WTC11 (cell line): ENCODE measurements around the gene VWA3B. TPM values are rescaled to one million over a fixed set of nuclear protein-coding genes. Genes with fewer than 3 reads are reported as not detected.

Source experiments
- ATAC-seq: fragments of 200-7000 bp; cut with Tn5 transposase; 2 replicates; pipeline ENCODE4 v1.10.0; 2021; ENCODE audit warnings: mild to moderate bottlenecking, moderate library complexity
- CTCF ChIA-PET: fragments of 300-600 bp; sonication (Branson Sonifier 250); formaldehyde crosslinking; loops from one replicate; lab custom pipeline; 2021; ENCODE audit warnings: antibody characterized with exemption; lab: Charles Lee
- POLR2A ChIA-PET: fragments of 350-600 bp; sonication (Branson Sonifier 250); formaldehyde crosslinking; loops from one replicate; lab custom pipeline; 2021; ENCODE audit warnings: antibody characterized with exemption; lab: Charles Lee
- DNase-seq: peaks from one replicate; pipeline ENCODE4 v3.0.0; 2021; ENCODE audit warnings: low spot score
- H3K27ac Mint-ChIP-seq: 2 replicates; pipeline ENCODE4 v1.8.0; 2021; ENCODE audit warnings: mixed read lengths
- H3K27me3 Mint-ChIP-seq: 2 replicates; pipeline ENCODE4 v1.8.0; 2021; ENCODE audit warnings: low read depth, mild to moderate bottlenecking, moderate library complexity, mixed read lengths
- H3K36me3 Mint-ChIP-seq: 2 replicates; pipeline ENCODE4 v1.8.0; 2021; ENCODE audit warnings: mixed read lengths
- H3K4me1 Mint-ChIP-seq: 2 replicates; pipeline ENCODE4 v1.8.0; 2022; ENCODE audit warnings: mixed read lengths
- H3K4me3 Mint-ChIP-seq: 2 replicates; pipeline ENCODE4 v1.8.0; 2021; ENCODE audit warnings: mild to moderate bottlenecking, moderate library complexity, mixed read lengths
- H3K9me3 Mint-ChIP-seq: 2 replicates; pipeline ENCODE4 v1.8.0; 2021; ENCODE audit warnings: mixed read lengths
- CREB1 ChIP-seq: sonication (generic); formaldehyde crosslinking; IDR thresholded peaks from 2 replicates; pipeline ENCODE4 v1.8.0; 2023; ENCODE audit warnings: mild to moderate bottlenecking, missing genetic modification reagents
- E2F1 ChIP-seq: sonication (generic); formaldehyde crosslinking; IDR thresholded peaks from 2 replicates; pipeline ENCODE4 v1.8.0; 2022; ENCODE audit warnings: mild to moderate bottlenecking, missing genetic modification reagents
- GTF2I ChIP-seq: fragments of 250-450 bp; sonication (Bioruptor Pico); conservative IDR thresholded peaks from 2 replicates; pipeline ENCODE4 v1.4.0; 2021; ENCODE audit warnings: mild to moderate bottlenecking
- HMGXB4 ChIP-seq: sonication (generic); formaldehyde crosslinking; IDR thresholded peaks from 2 replicates; pipeline ENCODE4 v1.8.1; 2023; ENCODE audit warnings: mild to moderate bottlenecking, moderate library complexity, missing genetic modification reagents
- JAZF1 ChIP-seq: fragments of 250-450 bp; sonication (Bioruptor Pico); IDR thresholded peaks from 2 replicates; pipeline ENCODE4 v1.9.0; 2021; ENCODE audit warnings: moderate library complexity, mild to moderate bottlenecking, inconsistent platforms
- MLX ChIP-seq: sonication (generic); formaldehyde crosslinking; IDR thresholded peaks from 2 replicates; pipeline ENCODE4 v1.8.1; 2023; ENCODE audit warnings: mild to moderate bottlenecking, missing genetic modification reagents, moderate library complexity
- NFATC4 ChIP-seq: fragments of 250-450 bp; sonication (Bioruptor Pico); IDR thresholded peaks from 2 replicates; pipeline ENCODE4 v1.9.0; 2021; ENCODE audit warnings: mild to moderate bottlenecking
- NFE2L1 ChIP-seq: sonication (generic); formaldehyde crosslinking; IDR thresholded peaks from 2 replicates; pipeline ENCODE4 v1.8.1; 2023; ENCODE audit warnings: missing genetic modification reagents
- NR2C2 ChIP-seq: sonication (generic); formaldehyde crosslinking; IDR thresholded peaks from 2 replicates; pipeline ENCODE4 v1.8.0; 2022; ENCODE audit warnings: mild to moderate bottlenecking, missing genetic modification reagents
- RELA ChIP-seq: sonication (generic); formaldehyde crosslinking; IDR thresholded peaks from 2 replicates; pipeline ENCODE4 v1.8.1; 2022; ENCODE audit warnings: missing genetic modification reagents, mild to moderate bottlenecking, borderline replicate concordance
- SMAD4 ChIP-seq: sonication (generic); formaldehyde crosslinking; IDR thresholded peaks from 2 replicates; pipeline ENCODE4 v1.8.0; 2022; ENCODE audit warnings: mild to moderate bottlenecking, missing genetic modification reagents
- USF1 ChIP-seq: sonication (generic); formaldehyde crosslinking; IDR thresholded peaks from 2 replicates; pipeline ENCODE4 v1.8.0; 2022; ENCODE audit warnings: mild to moderate bottlenecking, missing genetic modification reagents
- ZNF121 ChIP-seq: sonication (generic); formaldehyde crosslinking; IDR thresholded peaks from 2 replicates; pipeline ENCODE4 v1.8.0; 2023; ENCODE audit warnings: missing genetic modification reagents
- ZNF219 ChIP-seq: sonication (generic); formaldehyde crosslinking; IDR thresholded peaks from 2 replicates; pipeline ENCODE4 v1.8.0; 2023; ENCODE audit warnings: missing genetic modification reagents, mild to moderate bottlenecking, borderline replicate concordance
- ZNF263 ChIP-seq: sonication (generic); formaldehyde crosslinking; IDR thresholded peaks from 2 replicates; pipeline ENCODE4 v1.8.1; 2022; ENCODE audit warnings: low read depth, mild to moderate bottlenecking, moderate library complexity, missing genetic modification reagents
- ZNF317 ChIP-seq: sonication (generic); formaldehyde crosslinking; IDR thresholded peaks from 2 replicates; pipeline ENCODE4 v1.8.1; 2023; ENCODE audit warnings: low read depth, mild to moderate bottlenecking, moderate library complexity, missing genetic modification reagents, borderline replicate concordance
- ZNF425 ChIP-seq: fragments of 250-450 bp; sonication (Bioruptor Pico); conservative IDR thresholded peaks from 2 replicates; pipeline ENCODE4 v1.9.0; 2021; ENCODE audit warnings: mild to moderate bottlenecking
- total RNA-seq: library from RNA; stranded (reverse); gene quantifications from 3 replicates; pipeline ENCODE4 v1.2.3, GENCODE V29; 2021
- TF ChIP-seq, protein P1 (sequence below): sonication (generic); formaldehyde crosslinking; IDR thresholded peaks from 2 replicates; pipeline ENCODE4 v1.8.1; 2022; ENCODE audit warnings: mild to moderate bottlenecking, moderate library complexity, missing genetic modification reagents
- TF ChIP-seq, protein P2 (sequence below): sonication (generic); formaldehyde crosslinking; IDR thresholded peaks from 2 replicates; pipeline ENCODE4 v1.8.1; 2022; ENCODE audit warnings: low read depth, mild to moderate bottlenecking, moderate library complexity, missing genetic modification reagents, borderline replicate concordance

The VWA3B gene
- total RNA-seq, 1 experiment from 2014 or later, result not detected

GRCh38 chr2:98308068-98308467 lies 221.1 kb downstream of the VWA3B start:
- CTCF ChIA-PET, result no interaction called here

GRCh38 chr2:98308532-98308931 lies 221.6 kb downstream of the VWA3B start:
- Mint-ChIP-seq H3K4me1 (peaks cover 11% of the 10 kb centered on the region), H3K27me3 (0 out of 2 replicates have a peak, but pooled peaks cover 2% of the 10 kb centered on the region), H3K4me3 (no peak overlapping the region), H3K36me3 (no peaks in the 10 kb centered on the region), H3K9me3 (peaks cover 7% of the 10 kb centered on the region; the same call in 1 of the 2 replicates), H3K27ac (no peak overlapping the region)
- POLR2A ChIA-PET, result no interaction called here
- CTCF ChIA-PET, result no interaction called here
- DNase-seq (no peak), ATAC-seq (no peak)
- no peak for TF ChIP-seq RELA (CRISPR knock-in tag)
- TF ChIP-seq, protein P1, sequence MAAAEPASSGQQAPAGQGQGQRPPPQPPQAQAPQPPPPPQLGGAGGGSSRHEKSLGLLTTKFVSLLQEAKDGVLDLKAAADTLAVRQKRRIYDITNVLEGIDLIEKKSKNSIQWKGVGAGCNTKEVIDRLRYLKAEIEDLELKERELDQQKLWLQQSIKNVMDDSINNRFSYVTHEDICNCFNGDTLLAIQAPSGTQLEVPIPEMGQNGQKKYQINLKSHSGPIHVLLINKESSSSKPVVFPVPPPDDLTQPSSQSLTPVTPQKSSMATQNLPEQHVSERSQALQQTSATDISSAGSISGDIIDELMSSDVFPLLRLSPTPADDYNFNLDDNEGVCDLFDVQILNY (CRISPR knock-in tag), result no peak
- no peak for TF ChIP-seq ZNF121 (CRISPR knock-in tag)
- no peak for TF ChIP-seq JAZF1
- no peak for TF ChIP-seq USF1 (CRISPR knock-in tag)
- no peak for TF ChIP-seq ZNF219
- no peak for TF ChIP-seq SMAD4
- TF ChIP-seq, protein P2, sequence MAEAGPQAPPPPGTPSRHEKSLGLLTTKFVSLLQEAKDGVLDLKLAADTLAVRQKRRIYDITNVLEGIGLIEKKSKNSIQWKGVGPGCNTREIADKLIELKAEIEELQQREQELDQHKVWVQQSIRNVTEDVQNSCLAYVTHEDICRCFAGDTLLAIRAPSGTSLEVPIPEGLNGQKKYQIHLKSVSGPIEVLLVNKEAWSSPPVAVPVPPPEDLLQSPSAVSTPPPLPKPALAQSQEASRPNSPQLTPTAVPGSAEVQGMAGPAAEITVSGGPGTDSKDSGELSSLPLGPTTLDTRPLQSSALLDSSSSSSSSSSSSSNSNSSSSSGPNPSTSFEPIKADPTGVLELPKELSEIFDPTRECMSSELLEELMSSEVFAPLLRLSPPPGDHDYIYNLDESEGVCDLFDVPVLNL, result no peak
- TF ChIP-seq ZNF263 (CRISPR knock-in tag), result no peak
- no peak for TF ChIP-seq E2F1 (CRISPR knock-in tag)
- no peak for TF ChIP-seq ZNF425 (CRISPR knock-in tag)

More at GRCh38 chr2:98308068-98308467, 221.1 kb downstream of the VWA3B start:
- ATAC-seq, result no peak
- Mint-ChIP-seq H3K27me3 (0 out of 2 replicates have a peak, but pooled peaks cover 2% of the 10 kb centered on the region), H3K27ac (no peak overlapping the region), H3K36me3 (no peaks in the 10 kb centered on the region), H3K4me1 (peaks cover 6% of the 10 kb centered on the region), H3K9me3 (peaks cover 7% of the 10 kb centered on the region; the same call in 1 of the 2 replicates), H3K4me3 (no peak overlapping the region)
- no peak for DNase-seq
- POLR2A ChIA-PET, result no interaction called here
- TF ChIP-seq NR2C2 (CRISPR knock-in tag) (no peak), ZNF317 (CRISPR knock-in tag) (no peak), GTF2I (CRISPR knock-in tag) (no peak), ZNF121 (CRISPR knock-in tag) (no peak), MLX (CRISPR knock-in tag) (no peak), HMGXB4 (CRISPR knock-in tag) (no peak), JAZF1 (no peak), NFATC4 (no peak), NFE2L1 (CRISPR knock-in tag) (no peak), CREB1 (CRISPR knock-in tag) (no peak)
- TF ChIP-seq, protein P2, result no peak
